ENCODE measurements around the gene POLR1B.

POLR1B gene

DNA sequence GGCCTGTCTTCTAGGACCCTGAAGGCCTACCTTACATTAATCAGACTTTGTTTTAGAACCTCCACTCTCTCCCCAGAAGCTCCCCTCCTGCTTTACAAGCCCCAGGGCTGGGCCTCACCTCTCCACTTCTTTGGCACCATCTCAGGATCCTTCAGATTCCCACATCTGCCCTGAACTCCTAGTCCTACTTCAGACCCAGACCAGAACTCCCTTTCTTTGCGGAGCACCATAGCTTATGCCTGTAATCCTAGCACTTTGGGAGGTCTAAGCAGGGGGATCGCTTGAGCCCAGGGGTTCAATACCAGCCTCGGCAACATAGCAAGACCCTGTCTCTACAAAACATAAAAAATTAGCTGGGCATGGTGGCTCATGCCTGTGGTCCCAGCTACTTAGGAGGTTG lies 43.1 kb downstream of the POLR1B start:
- ChIA-PET CTCF (interaction anchor here (0.7 to 3.1 kb wide), 10 partner anchors 10 to 356 kb away, joined by 3 to 40 read pairs (median 4); partner anchors contain the start of gene SLC20A1), POLR2A (interaction anchor here (0.5 kb wide), 1 partner anchor 134 kb away, joined by 6 read pairs; no protein-coding TSS in a partner anchor)
- DNase-seq (ENCODE audit: extremely low spot score): no peak
- TF ChIP-seq, protein P1, sequence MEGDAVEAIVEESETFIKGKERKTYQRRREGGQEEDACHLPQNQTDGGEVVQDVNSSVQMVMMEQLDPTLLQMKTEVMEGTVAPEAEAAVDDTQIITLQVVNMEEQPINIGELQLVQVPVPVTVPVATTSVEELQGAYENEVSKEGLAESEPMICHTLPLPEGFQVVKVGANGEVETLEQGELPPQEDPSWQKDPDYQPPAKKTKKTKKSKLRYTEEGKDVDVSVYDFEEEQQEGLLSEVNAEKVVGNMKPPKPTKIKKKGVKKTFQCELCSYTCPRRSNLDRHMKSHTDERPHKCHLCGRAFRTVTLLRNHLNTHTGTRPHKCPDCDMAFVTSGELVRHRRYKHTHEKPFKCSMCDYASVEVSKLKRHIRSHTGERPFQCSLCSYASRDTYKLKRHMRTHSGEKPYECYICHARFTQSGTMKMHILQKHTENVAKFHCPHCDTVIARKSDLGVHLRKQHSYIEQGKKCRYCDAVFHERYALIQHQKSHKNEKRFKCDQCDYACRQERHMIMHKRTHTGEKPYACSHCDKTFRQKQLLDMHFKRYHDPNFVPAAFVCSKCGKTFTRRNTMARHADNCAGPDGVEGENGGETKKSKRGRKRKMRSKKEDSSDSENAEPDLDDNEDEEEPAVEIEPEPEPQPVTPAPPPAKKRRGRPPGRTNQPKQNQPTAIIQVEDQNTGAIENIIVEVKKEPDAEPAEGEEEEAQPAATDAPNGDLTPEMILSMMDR (IDR thresholded peaks at IDR 0.05; ENCODE audit: control extremely low read depth, extremely low read depth, low read depth, missing control alignments): no peak

DNA sequence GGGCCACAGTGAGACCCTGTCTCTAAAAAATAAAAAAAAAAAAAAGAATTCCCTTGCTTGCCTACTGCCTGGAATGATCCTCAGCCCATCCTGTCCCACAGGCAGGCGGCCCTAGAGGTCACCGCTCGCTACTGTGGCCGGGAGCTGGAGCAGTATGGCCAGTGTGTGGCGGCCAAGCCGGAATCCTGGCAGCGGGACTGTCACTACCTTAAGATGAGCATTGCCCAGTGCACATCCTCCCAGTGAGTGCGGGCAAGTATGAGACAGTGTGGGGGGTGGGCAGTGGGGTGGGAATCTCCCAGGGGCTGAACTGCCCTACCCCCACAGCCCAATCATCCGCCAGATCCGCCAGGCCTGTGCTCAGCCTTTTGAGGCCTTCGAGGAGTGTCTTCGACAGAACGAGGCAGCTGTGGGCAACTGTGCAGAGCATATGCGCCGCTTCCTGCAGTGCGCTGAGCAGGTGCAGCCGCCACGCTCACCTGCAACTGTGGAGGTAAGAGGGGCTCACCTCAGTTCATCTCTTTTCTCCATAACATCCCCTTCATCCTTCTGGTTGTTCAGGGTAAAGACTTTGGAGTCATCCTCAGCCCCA lies 43.7 kb downstream of the POLR1B start:
- ChIA-PET POLR2A (interaction anchor here (0.5 kb wide), 1 partner anchor 134 kb away, joined by 6 read pairs; no protein-coding TSS in a partner anchor), CTCF (interaction anchor here (0.7 to 3.1 kb wide), 8 partner anchors 12 to 356 kb away, joined by 3 to 40 read pairs (median 4); partner anchors contain the start of gene SLC20A1)
- TF ChIP-seq, protein P1 (IDR thresholded peaks at IDR 0.05; ENCODE audit: control extremely low read depth, extremely low read depth, low read depth, missing control alignments): no peak
- no peak for DNase-seq (ENCODE audit: extremely low spot score)

DNA sequence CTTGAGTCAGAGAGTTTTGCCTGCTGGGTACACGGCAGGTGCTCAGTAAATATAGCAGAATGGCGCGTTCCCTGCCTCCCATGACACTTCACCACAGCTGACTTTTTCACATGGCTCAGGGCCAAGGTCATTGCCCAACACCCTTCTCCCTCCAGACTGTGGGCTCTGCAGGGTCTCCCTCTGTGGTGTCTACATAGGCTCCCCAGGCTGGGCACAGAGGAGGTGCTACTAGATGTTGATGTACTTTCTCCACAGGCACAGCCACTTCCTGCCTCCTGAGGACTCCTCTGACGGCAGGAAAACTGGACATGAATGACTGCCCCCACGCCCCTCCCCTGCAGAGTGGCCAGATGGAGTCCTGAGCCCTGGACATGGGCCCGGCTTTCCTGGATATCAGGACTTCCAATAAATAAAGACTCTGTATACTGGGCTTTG lies 46.4 kb downstream of the POLR1B start:
- TF ChIP-seq, protein P1 (IDR thresholded peaks at IDR 0.05; ENCODE audit: control extremely low read depth, extremely low read depth, low read depth, missing control alignments): no peak
- POLR2A ChIA-PET: no interaction called here
- no peak for DNase-seq (ENCODE audit: extremely low spot score)
- CTCF ChIA-PET: interaction anchor here (0.6 to 1.3 kb wide), 3 partner anchors 38 to 144 kb away, joined by 3 read pairs; no protein-coding TSS in a partner anchor

DNA sequence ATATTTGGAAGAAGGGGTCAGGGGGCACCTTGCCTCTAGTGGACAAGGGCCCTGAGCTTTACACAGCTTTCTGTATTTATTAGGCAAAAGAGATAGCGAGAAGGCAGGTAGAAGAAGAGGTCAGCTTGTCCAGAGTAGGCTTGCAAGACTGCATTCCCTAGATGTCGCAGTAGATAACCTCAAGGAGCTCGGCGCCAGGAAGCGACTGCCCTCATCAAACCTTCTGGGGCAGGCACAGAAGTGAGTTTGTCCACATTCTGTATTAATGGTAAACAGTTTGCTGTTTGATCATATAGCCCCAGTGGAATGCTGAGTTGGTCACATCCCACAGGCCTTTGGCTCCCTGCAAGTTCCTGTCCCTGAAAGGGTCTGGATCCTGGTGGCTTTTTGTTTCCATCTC lies 49.1 kb downstream of the POLR1B start:
- ChIA-PET POLR2A (no interaction called here), CTCF (interaction anchor here (1.1 to 1.8 kb wide), 5 partner anchors 9 to 135 kb away, joined by 3 to 9 read pairs (median 4); no protein-coding TSS in a partner anchor)
- no peak for DNase-seq (ENCODE audit: extremely low spot score)
- TF ChIP-seq, protein P1 (IDR thresholded peaks at IDR 0.05; ENCODE audit: control extremely low read depth, extremely low read depth, low read depth, missing control alignments): no peak

DNA sequence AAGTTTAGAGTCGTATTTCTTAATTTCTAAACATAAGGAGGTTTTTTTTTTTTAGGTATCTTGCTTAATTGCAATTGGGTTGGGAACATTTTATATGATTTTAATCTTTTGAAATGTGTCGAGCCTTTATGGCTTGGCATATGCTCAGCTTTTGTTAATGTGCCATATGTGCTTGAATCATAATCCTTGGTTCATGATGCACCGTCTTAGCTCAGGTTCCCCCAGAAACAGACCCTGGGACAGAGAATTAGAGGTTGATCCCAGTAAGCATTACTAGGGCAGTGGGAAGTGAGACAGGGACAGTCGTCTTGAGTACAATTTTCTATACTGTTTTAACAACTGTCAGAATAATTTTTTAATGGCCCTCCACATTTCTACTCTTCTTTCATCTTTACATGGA lies 51.5 kb downstream of the POLR1B start:
- ChIA-PET CTCF (interaction anchor here (1.2 to 3.2 kb wide), 3 partner anchors 33 to 147 kb away, joined by 3 to 10 read pairs (median 5); no protein-coding TSS in a partner anchor), POLR2A (no interaction called here)
- TF ChIP-seq, protein P1 (IDR thresholded peaks at IDR 0.05; ENCODE audit: control extremely low read depth, extremely low read depth, low read depth, missing control alignments): no peak
- no peak for DNase-seq (ENCODE audit: extremely low spot score)

DNA sequence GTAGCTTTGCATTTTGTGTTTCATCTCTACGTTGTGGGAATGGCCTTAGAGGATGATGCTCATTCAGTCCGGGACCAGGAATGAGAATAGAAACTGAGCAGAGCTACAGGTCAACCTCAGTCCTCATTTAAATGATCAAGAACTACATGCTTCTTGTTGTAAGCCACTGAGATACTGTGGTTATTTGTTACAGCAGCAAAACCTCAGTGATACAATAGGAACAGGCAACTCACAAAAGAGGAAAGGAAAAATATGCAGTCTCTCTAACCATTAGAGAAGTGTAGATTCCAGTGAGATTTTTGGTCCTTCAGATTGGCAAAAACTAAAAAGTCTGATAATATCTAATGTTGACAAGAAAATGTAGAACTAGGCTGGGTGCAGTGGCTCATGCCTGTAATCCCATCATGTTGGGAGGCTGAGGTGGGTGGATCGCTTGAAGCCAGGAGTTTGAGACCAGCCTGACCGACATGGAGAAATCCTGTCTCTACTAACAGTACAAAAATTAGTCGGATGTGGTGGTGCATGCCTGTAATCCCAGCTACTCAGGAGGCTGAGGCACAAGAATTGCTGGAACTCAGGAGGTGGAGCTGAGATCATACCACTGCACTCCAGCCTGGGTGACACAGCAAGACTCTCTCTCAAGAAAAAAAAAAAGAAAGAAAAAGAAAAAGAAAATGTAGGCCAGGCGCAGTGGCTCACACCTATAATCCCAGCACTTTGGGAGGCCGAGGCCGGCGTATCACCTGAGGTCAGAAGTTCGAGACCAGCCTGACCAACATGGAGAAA lies 55.5 kb downstream of the POLR1B start:
- DNase-seq (ENCODE audit: extremely low spot score): no peak
- CTCF ChIA-PET: interaction anchor here (0.9 to 2.5 kb wide), 8 partner anchors 11 to 142 kb away, joined by 3 to 13 read pairs (median 4); no protein-coding TSS in a partner anchor
- POLR2A ChIA-PET: no interaction called here
- TF ChIP-seq, protein P1 (IDR thresholded peaks at IDR 0.05; ENCODE audit: control extremely low read depth, extremely low read depth, low read depth, missing control alignments): no peak
